Pons (tissue), 1 donor: Measurements from ENCODE around the gene PTER.

Source experiments
- DNase-seq: peaks from one replicate; pipeline ENCODE4 v3.0.0-alpha.2; 2016; ENCODE audit warnings: low spot score

PTER gene

DNA sequence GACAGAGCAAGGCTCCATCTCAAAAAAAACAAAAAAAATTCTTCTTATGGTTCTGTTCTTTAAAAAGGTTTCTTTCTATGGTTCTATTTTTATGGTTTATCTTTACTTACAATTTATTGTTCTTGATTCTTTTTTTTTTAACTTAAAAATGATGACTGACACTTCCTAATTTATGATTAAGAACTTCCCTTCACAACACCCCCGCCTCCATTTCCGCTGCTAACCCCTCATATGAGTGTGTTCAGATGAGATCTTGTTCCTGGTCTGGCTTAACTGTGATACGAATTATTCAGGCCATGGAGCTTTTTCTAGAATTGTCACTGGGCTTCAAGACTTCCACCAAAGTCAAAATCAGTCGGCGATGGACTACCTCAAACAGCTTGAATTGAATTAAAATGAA is 33.9 kb downstream of the PTER start:
- DNase-seq = no peak

DNA sequence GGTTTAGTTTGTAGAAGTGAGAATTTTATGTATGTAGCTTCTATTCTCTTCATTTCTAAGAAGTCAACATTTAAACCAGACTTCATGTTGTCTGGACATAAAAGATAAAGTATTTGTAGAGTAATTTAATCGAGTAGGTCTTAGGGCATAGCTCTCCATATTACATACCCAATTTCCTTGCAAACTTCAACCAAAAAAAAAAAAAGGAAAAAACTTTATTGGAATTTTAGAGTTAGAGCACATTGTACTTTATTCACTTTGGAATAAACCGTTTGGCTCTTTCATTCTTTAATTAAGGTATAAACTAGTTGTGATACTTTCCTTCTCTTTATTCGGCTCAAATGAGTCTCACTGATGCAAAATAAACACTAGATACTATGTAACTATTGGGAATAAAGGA is 36.0 kb downstream of the PTER start:
- DNase-seq = no peak

DNA sequence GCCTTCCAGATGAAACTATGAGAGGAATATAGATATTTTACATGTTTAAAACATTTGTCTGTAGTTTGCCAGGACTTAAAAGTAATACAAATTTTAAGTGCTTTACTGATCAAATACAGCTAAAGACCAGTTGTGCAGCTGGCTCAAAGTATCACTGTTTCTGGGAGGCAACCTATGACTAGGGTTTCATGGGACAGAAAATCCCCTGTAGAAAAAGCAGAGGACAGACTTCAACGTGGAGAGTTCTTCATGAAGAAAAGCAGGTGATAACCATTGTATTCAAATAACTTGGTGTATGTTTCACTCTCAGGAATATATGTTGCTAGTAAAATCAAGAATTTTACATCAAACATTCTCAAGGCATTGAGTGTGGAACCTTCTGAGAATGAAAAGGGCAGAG is 40.9 kb downstream of the PTER start:
- no peak for DNase-seq

DNA sequence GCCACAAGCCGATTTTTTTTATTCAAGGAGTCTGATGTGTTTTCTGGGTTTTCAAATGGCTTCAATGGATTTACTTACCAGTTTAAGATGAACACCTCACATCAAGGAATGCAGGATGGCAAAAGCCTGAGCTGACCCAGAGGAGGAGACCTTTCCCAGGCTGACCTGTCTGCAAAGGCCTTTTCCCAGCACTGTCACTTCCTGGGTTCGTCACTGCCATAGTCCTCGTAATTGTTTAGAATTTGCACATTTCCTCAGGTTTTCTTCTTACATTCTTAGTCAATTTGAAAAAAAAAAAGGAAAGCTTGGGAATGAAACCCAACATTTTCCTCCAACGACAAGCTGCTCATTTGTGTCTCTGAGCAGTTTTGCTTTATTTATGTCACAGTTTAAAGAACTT is 42.0 kb downstream of the PTER start:
- no peak for DNase-seq

DNA sequence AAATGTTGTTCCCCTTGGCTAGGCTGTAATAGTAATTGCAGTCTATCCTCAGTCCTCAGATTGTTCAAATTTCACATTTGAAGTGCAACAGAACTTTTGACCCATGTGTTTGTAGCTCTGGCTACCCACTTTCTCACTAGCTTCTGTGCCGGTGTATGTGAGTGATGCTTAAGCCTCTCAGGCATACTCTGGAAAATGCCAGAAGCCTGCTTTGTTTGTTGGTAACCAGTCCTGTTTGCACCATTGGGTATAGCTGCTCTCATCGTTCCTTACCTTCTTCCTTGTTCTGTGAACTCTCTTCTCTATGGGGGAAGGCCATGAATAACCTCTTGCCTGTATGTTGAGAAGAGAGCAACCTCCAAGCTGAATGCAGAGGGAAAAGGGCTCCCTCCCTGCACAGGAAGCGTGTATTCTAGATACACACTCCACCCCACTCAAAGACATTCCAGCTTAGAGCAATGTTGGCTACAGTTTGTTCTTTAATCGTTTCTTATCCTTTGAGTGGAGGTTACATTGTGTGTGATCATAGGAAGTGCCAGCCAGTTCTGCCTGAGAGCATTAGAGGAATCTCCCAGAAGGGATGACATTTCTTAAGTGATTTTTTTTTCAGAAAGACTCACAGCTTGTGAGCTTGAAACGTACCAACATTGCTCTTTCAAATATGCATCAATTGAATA is 44.4 kb downstream of the PTER start:
- DNase-seq = no peak

DNA sequence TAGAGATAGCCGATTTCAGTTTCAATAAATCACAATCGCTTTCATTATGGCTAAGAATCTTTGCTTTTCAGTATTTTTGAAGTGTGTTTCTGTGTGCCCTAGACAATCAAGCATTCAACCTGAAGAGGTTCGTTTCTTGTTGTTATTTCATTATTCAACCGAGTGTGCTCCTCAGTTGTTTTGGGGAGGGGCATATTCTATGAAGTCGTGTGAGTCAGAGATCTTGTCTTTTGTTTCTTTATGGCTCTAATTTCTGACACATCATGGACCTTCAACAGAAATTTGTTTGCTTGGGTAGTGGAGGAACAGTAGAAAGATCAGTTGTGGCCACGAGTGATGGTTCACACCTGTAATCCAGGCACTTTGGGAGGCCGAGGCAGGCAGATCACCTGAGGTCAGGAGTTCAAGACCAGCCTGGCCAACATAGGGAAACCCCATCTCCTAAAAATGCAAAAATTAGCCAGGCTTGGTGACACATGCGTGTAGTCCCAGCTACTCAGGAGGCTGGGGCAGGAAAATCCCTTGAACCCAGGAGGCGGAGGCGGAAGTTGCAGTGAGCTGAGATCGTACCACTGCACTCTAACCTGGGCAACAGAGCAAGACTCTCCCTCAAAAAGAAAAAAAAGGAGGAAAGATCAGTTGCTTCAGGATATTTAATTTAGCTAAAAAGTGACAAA is 46.6 kb downstream of the PTER start:
- DNase-seq = no peak

DNA sequence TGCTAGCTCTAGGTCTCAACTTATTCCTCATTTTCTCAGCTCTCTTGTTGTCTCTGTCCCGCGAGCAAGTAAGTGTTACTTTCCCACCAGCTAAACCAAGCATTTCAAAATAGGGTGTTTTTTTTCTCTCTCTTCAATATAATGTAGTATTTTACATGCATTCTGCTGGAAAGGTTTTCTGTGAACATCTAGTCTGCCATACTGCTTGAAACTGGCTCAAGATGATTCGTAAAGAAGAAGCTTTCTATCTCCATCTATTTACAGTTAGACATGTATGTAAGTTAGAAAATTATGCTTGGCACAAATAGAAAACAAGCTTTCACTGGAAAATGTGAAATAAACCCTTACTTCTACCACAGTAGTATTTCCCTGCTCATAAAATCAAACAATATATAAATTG is 53.7 kb downstream of the PTER start:
- no peak for DNase-seq

DNA sequence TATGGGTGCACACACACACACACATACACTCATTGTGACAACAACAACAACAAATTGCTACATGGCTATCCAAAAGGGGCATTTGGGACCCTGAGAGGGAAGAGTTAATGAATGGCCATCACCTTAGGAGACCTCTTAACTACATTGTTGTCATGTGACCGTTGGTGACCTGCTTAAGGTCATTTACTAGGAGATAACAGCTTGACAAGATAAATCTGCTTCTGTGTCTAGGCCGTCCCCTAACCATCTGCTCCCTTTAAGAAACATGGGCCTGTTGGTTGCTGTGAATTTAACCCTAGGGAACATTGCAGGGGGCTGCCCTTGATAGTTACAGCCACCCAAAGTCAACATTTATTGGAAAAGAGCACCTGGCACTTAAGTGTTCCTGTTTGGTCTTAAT is 55.1 kb downstream of the PTER start:
- no peak for DNase-seq

DNA sequence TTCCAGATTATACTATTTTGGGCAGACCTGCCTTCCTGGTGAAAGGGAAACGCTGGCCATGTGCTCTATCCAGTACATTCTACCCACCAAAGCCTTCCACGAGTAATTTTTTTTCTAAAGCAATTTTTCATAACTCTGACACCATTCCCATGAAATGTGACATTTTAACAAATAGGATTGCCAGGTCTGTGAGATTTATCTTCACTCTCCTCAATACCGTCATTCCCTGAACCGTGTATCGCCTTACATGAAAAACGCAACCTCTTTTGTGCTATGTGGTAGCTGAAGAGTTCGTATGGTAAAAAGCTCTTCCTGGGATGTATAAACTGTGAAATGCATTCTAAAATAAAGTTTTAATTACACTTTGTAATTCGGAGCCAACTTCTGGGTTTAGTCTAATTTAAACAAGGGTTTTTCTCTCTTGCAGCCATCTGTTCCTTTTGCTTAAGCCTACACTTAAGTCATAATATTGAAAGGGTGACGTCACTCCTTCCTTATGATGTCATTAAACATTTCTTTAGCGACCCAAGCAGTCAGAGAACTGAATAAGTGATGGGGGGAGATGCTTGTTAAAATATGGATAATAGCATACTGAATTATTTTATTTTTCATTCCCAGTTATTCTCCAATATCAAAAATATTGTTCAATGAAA is 57.2 kb downstream of the PTER start:
- no peak for DNase-seq

DNA sequence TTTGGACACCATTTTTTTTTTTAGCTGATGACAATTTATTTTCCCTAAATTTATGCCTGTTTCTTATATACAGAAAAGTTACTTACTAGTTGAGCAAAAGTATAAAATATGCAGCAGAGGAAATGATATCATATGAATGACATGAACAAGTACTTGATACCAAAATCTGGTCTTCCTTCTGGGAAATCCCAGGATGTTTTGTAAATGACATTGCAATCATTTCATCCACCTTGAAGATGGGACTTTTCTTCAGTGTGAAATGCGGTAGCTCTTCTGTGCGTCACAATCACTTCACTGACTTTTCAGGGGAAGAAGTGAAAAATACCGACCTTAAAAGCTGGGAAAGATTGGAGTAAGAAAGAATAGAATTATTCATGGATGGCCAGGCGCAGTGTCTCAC is 61.1 kb downstream of the PTER start:
- no peak for DNase-seq

DNA sequence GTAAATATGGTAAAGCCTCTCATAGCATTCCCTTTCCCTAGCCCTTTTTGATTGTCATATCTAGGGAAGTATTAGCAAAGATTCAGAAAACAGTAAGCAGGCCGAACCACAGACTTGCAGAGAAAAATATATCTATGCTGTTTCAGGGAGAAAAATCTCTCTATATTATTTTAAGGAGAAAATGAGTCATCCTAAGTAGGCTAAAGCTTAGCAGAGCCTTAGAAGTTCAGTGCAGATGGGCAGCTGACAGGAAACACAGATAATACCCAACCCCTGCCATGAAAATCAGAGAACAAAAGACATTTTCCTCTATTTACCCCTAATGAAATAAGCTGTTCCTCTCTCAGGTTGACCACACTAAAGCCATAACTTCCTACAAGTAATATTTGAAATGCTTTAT is 68.4 kb downstream of the PTER start:
- DNase-seq = no peak

DNA sequence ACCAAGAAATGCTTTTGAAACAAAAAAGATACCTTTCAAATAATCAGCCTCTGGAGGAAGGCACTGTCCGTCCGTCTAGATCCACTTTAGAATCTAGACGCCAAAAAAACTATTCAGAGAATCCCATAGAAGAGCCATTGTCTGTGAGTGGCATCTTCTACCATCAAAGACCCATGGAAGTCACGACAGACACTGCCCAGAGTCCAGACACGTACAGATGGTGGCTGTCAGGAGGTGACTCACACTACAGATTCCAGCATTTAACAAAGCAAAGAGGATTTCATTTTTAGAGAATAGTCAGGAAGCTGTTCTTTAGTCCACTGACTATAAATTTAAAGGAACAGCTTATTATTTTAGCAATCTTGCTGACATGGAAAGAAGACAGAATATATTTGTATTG is 73.2 kb downstream of the PTER start:
- DNase-seq = no peak

DNA sequence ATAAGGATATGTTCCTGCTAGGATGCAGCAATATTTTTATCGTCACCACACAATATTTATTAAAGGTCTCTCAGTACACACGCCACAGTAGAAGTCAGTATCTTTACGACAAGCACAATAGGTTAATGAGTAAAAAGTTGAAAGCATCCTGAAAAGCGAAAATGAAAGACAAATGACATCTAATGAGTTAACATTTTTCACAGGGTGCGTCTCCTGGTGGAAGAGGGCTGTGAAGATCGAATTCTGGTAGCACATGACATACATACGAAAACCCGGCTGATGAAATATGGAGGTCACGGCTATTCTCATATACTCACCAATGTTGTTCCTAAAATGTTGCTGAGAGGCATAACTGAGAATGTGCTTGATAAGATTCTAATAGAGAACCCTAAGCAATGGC is 74.0 kb downstream of the PTER start:
- DNase-seq = no peak

DNA sequence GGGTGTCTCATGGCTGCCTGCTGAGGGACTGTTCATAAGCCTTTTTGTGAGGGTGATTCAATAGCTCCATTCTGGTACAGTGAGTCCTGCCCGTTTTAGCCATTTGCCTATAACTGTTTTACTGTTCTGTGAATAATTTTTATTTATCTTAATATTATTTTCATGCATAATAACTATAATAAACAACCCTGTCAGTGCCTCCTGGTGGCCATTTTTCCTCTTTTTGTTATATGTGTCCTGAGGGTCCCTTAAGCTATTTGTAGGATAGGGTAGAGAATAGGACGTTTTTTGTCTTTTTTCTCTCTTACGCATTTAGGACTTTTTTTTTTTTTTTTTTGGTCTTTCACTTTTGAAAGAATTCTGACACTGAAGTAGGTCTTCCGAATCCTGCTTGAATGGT is 82.0 kb downstream of the PTER start:
- no peak for DNase-seq

DNA sequence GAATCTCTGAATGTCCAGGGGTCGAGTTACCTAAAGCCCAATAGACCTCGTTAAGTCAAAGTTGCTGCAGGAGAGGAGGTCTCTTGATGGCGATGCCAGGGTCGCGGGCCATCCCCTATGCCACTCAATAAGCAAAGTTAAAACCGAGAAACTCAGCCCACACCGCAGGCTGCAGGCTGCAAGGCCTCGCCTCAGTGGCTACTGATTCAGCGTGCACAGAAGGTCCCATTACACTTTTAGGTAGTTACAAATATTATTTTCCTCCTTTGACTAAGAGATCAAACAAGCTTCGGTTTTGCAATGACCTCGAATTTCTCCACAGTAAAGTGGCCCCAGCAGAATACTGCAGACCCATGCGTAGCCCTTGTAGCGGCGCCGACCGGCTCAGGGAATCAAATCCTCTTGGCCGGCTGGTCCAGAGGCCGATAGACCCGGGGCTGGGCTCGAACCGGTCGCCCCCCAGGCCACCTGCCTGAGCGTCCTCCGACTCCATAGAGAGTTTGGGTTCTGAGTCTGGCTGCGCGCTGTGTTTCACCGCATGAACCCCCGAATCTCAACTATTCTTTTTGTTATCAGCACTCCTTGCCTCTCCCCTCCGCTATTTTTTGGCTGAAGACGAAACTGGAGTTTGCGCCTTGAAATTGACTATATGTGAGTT is 82.6 kb downstream of the PTER start:
- no peak for DNase-seq

DNA sequence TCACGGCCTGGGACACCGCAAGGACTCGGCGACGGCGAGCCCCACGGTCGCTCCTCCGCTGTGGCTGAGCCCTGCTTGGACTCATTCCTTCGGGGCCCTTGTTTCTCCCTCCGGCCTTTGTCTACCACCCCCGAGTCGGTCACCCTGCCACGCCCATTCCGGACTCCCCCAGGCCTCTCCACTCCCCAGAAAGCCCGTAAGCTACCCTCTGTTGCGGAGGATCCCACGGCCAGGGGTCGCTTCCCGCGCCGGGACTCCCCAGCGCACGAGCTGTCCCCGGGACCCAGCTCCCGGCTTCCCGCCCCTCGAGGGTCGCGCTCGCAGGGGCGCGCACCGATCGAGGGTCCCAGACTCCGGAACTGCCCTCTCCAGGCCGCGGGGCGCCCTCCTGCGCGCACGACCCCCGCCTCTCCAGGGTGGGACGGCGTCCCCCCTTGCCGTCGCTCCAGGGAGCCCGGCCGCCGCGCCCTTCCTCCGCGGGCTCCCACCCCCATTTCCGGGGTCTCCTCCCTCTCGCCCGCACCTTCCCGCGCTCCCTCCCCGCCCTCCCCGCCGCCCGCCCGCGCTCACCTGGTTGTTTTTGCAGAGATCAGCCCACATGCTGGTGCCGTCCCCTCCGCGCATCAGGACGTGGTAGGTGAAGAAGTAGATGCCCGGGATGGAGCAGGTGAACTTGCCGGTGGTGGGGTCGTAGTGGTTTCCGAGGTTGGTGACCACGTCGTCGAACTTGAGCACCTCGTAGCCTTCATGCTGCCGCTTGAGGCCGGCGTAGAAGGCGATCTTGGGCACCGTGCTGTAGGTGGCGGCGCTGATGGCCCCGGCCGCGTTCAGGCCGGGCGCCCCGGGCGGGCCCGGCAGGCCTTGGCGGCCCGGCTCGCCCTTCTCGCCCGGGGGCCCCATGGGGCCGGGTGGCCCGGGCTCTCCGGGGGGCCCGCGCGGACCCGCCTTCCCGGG is 83.4 kb downstream of the PTER start:
- DNase-seq = no peak

DNA sequence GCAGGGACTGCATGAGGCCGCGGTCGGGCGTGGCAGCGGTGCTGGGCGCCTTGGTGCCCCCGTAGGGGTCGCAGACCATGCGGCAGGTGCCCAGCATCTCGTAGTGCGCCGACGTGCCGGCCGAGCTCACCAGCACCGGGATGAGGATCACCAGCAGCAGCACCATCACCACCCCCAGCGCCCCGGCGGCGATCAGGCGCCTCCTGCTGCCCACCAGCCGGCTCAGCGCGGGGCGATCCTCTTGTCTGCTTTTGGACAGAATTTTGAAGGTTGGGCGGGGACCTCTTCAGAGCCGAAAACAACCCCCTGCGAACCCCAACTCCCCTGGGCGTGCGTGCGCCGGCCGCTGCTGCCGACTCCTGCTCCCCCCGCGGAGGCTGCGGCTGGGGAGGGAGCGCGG is 84.1 kb downstream of the PTER start:
- DNase-seq = no peak

DNA sequence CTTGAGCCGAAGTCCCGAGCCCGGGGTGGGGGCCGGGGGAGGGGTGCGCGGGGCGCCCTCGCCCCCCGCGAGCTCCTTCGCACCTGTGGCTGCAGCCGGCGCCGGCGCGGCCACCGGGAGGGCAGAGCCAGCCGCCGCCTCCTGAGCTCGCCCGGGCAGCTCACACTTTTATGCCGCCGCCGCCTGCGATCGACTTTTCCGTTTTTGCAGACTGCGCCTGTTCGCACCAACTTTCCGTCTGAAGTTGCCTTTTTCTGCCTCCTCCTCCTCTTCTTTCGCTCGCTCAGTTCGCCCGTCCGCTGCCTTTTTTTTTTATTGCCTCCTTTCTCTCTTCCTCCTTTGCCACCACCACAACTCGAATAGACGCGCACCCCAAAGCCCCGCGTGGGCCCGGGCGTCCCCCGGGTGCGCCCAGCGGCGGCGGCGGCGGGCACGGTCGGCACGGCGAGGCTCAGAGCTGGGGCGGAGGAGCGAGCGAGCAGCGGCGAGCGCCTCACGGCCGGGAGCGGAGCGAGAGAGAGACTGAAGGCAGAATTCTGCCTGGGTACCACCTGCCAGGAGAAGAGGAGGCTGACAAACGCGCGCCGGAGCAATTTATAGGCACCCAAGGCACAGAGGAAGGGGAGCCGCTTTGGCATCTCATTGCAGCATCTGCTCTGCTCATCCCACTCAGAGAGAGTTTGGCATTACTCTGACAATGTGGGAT is 84.7 kb downstream of the PTER start, which contains the start of gene C1QL3:
C1QL3 (minus strand) TSS at position 569 of the 706 bp plus-strand sequence. CDS start 814 bp downstream, outside the sequence.
- DNase-seq = no peak

DNA sequence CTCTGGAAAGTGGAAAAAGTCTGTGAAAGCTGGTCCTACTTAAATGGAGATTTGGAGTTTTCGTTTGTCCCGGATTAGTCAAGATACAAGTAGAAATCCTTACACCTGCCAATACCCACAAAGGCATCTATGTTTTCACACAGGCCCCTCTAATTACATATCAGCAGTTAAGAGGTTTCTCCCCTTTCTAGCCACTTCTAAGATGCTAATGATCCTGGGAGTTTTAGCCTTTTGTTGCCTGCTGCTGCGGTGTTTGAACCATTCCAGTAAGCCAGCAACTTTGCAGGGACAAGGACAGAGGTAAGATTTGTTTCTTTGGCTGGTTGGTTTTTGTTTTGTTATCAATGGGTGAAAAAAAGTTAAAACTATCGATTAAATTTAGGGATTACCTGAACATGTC is 90.6 kb downstream of the PTER start:
- DNase-seq = no peak

DNA sequence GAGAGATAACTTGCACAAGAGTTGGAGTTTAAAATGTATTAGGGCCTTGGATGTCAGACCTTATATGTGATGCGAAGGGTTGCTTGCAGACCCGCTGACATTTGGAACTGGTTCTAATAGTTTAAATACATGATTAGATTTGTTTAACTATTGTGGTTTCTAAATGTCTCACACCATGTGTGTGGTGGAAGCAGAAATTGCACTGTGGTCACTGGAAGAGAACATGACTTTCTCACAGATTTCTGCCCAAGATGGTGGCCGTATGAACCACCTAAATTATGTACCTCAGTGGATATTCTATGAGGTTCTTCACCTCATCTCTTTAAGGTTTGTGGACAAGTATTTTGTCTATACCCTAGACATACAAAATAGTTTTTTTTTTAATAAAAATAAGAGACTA is 93.0 kb downstream of the PTER start:
- DNase-seq = no peak

DNA sequence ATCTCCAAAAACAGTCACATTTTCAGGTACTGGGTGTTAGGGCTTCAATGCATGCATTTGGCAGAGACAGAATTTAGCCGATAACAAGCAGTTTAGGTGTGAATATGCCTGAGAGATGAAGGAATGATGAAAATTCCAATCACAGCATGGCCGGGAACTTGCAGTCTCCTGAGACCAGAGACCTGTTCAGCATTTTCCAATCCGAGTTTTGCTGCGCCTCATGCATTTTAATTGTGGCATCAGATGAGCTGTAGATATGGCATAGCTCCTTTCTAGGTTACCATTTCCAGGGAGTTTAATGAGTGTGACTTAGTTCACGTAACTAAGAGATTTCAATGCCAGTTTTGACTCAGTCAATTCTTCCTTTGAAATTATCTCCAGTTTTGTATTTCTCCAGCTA is 99.3 kb downstream of the PTER start:
- DNase-seq = no peak
